DOHH2 (cell line): ENCODE data around the gene RRAS.

Experiments
- EZH2phosphoT487 ChIP-seq: fragments of 200-600 bp; sonication (generic); IDR thresholded peaks from 2 replicates; pipeline ENCODE4 v1.6.1; 2017; ENCODE audit warnings: borderline replicate concordance, mild to moderate bottlenecking, antibody characterized with exemption, low read length, moderate library complexity, mixed read lengths
- TF ChIP-seq, protein P1 (sequence below): fragments of 200-600 bp; sonication (generic); IDR thresholded peaks from one replicate; pipeline ENCODE4 v1.5.1; 2014; ENCODE audit warnings: antibody characterized with exemption, mild to moderate bottlenecking, low read depth, low read length; ENCODE audit not compliant: poor library complexity, severe bottlenecking

DNA sequence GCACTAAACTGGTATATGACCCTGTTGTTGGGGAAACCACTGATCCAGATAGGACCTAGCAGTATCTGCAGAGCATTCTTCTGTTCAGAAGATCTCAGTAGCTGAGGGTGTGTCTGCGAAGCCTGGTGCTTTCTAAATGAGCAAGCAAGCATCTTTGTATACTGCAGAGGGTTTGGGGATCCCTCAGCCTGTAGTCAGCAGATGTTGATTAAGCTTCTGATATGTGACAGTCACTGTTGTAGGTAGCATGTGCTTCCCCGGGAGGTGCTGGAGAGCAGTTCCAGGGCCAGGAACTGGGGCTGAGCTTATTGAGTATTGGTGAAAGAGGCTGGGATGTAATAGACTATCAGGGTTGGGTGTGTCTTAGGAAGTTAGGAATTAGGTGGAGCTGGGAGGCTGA lies 3.5 kb upstream of the RRAS start:
- TF ChIP-seq, protein P1, sequence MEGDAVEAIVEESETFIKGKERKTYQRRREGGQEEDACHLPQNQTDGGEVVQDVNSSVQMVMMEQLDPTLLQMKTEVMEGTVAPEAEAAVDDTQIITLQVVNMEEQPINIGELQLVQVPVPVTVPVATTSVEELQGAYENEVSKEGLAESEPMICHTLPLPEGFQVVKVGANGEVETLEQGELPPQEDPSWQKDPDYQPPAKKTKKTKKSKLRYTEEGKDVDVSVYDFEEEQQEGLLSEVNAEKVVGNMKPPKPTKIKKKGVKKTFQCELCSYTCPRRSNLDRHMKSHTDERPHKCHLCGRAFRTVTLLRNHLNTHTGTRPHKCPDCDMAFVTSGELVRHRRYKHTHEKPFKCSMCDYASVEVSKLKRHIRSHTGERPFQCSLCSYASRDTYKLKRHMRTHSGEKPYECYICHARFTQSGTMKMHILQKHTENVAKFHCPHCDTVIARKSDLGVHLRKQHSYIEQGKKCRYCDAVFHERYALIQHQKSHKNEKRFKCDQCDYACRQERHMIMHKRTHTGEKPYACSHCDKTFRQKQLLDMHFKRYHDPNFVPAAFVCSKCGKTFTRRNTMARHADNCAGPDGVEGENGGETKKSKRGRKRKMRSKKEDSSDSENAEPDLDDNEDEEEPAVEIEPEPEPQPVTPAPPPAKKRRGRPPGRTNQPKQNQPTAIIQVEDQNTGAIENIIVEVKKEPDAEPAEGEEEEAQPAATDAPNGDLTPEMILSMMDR, result no peak
- no peak for TF ChIP-seq EZH2phosphoT487
